Activated CD4-positive, alpha-beta T cell treated with anti-CD3 and anti-CD28 coated beads, Interleukin-2, amount 50 U/mL, for 1 hour (primary cell): ENCODE data around the gene ZBTB18.

Experiments
- DNase-seq: peaks from one replicate; pipeline ENCODE4 v3.0.0-alpha.2; 2020

The ZBTB18 gene

DNA sequence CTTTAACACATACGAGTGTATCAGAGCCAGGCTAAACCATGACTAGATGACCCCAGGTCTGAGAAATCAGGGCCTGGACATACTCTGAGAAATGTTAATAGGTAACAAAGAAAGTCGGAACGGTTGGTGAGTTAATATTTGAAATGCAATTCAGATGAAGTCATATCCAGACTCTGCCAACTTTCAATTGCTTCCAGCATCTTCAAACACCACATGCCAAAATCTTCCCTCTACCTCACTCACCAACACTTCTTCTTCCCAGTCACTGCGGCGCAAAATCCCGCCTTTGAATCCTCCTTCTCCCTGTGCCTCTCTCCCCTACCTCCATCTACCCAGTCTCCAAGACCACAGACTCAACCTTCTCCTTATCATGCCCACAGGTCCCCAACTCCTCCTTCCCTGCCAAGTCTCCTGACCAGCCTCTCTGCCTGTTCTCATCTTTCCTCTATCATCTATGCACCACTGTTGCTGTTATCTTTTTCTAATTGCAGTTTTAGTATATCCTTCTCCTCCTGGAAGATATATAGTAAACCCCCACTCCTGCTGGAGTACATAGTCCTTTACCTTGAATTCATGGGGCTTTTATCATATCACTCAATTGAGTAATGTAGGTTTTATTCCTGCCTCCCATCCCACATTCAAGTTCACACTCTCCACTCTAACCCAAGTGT is 41.3 kb downstream of the ZBTB18 start:
- DNase-seq = no peak

DNA sequence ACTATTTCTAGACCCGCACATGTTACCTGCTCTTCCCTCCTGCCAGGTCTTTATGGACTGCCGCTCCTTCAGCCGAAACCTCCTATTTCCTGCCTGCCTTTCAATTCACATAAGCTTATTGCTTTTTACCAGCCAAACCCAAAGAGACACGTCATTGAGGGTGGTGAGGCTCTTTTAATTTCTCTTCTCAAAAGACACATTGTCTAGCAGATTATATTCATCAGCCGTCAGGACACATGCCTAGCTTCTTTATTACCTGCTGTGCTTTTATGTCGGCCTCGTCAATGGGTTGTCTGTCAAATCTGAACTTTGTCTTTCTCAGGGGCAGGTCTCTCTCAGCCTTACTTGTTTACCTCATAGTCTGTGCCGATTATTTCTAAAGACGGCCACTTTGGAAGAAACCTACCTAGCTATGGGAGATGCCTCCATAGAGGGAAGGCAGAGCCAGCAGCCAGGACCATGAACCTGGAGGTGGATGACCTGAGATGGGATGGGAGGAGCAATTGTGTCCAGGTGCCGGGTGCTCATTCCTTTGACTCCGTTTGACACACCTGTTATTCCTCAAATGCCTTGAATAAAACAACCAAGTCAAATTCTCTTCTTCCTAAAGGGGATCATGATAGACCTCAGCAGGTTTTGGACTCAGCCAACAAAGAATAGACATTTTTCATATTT is 42.0 kb downstream of the ZBTB18 start:
- no peak for DNase-seq

GRCh38 chr1:244094880-244095528 is 43.9 kb downstream of the ZBTB18 start:
- DNase-seq = no peak

- DNase-seq = no peak
These were observed 44.4 kb downstream of the ZBTB18 start for GRCh38 chr1:244095529-244095911.

DNA sequence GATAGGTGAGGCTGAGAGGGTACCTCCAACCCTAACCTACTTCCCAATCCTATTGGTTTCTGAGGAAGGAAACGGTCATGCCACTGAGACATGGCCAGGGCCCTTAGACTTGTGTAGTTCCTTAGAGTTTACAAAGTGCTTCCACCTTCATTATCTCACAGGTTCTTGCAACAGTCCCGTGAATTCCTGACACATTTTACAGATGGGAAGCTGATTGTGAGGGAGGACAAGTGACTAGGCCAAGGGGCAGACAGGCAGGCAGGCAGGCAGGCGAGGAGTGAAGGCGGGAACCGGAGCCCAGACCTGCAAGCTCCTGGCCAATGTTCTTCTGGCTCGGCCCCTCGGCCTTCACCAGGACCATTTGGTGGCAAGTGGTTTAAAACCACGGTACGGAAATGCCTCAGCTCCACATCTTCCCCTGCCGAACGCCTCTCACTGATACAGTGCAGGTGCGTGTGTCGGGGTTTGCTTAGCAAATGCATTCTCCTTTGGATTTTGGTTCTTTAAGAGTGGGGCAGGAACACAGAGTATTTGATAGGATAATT is 45.1 kb downstream of the ZBTB18 start:
- DNase-seq = no peak

DNA sequence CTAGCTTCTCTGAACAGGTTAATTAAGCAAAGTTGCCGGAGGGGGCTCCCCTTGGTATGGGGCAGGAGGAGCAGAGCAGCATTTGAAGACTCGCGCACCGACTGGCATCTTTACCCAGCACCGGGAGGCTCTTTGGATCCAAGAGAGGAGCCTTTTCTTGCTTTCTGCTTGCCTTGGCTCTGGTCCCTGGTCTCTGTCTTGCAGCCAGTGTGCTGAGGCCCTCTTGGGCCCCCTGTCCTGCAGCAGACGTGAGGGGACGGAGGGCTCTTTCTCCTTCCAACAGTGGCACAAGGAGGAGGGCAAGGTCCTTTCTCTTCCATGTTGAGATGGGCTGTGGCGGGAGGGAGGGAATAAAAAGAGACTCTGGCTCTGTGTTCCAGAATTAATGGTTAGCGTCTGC is 45.6 kb downstream of the ZBTB18 start:
- no peak for DNase-seq

GRCh38 chr1:244097523-244098405 is 46.7 kb downstream of the ZBTB18 start:
- no peak for DNase-seq

- no peak for DNase-seq
These were observed 48.3 kb downstream of the ZBTB18 start for GRCh38 chr1:244099258-244099930.

DNA sequence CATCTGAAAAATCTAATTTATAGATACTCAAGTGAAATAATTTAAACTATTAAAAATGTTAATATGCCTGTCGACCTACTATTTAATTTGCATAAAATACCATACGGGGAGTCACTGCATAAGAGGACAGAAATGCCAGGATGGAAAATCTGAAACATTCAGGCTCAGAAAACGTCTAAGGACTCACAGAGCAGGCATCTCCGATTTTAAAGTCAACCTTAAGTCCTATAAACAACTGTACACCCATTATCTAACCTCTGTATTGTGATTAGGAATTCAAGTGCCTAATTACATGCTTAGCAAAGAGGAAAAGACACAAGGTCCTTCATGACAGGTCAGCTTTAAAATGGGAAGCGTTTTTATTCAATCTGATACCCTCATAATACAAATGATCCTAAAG is 49.2 kb downstream of the ZBTB18 start:
- no peak for DNase-seq

- no peak for DNase-seq
These were observed 49.8 kb downstream of the ZBTB18 start for GRCh38 chr1:244100704-244101453.

GRCh38 chr1:244102046-244102445 is 51.0 kb downstream of the ZBTB18 start:
- DNase-seq = no peak

DNA sequence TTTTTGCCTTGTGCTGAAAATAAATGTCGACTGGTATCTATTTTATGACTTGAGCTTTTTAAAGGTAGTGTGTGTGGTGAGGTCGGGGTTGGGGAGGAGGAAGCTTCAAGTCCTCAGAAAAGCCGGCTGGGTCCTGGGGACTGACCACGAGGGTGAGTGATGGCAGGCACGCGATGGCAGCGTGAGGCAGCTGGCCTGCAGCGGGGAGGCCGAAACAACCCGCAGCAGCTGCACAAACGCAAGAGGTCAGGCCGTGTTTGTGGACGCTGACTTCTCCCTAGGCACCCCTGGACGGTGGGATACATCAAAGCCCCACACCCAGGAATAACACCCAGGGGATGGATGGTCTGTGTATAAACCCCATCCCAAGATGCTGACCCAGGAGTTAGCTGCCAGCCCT is 51.4 kb downstream of the ZBTB18 start:
- DNase-seq = no peak

DNA sequence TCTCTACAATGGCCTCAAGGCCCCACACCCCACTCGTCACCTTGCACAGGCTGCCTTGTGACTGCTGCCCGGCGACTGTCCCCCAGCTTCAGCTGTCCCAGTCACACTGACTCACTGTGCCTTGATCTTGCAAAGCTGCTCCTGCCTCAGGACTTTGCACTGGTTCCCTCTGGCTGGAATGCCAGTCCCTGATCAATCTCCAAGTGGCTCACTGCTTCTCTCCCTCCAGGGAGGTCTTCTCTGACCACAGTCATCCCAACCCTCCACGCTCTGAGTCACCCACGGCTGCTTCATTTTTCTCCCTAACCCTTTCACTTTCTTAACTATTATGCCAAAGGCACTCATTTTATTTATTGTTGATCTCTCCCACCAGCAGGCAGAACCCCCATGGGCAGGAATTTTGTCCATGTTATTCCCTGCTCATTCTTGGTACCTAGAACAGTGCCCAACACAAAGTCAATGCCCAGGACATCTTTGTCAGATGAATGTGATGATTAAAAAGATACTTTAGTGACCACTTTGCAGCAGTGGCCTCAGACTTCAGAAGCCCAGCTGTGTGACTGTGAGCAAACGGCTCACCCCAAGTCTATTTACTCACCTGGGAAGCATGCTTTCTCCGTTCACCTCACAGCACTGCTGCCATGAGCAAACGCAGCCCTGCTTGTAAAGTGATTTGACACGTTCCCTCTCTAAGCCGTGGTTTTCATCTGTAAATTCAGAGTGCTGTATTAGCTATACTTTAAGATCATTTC is 53.4 kb downstream of the ZBTB18 start:
- no peak for DNase-seq

DNA sequence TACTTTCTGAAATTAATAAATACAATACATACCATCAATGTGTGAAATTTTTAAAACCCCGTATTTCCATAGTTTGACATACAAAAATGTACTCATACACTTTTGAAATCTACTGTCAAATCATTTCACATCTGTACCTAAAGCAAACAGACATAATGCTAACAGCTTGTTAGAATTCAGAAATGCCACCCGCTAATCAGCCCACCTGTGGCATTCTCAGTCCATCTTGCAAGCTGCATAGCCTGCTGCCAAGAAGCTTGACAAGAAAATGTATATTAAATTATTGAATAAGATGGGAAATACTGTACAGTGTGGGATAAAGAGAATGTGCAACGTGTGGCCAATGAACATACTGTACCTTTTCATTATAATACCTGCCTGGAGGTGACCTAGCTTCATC is 55.1 kb downstream of the ZBTB18 start:
- DNase-seq = no peak
